HepG2 (cell line): Measurements from ENCODE around the gene USP32. TPM values are rescaled to one million over a fixed set of nuclear protein-coding genes. Genes with fewer than 3 reads are reported as not detected.

ENCODE experiments used
- ARID4A ChIP-seq: sonication (generic); formaldehyde crosslinking; IDR thresholded peaks from 2 replicates; pipeline ENCODE4 v1.5.0; 2020; ENCODE audit warnings: mild to moderate bottlenecking, missing genetic modification reagents, borderline replicate concordance
- E2F1 ChIP-seq: sonication (generic); formaldehyde crosslinking; IDR thresholded peaks from 2 replicates; pipeline ENCODE4 v1.5.0; 2020; ENCODE audit warnings: missing genetic modification reagents
- LCORL ChIP-seq, 2 experiments: fragments of 450-650 bp in 1 of 2; sonication (generic) in 1 of 2; formaldehyde crosslinking in 1 of 2; IDR thresholded peaks; 2 replicates each; pipeline versions ENCODE4 v1.5.0 to v1.6.1; 2017 to 2020; ENCODE audit warnings: antibody characterized with exemption in 1 of 2, missing genetic modification reagents in 1 of 2
- NFE2L2 ChIP-seq: fragments of 150-350 bp; IDR thresholded peaks from 2 replicates; pipeline ENCODE4 v1.6.1; 2014; ENCODE audit warnings: low read length
- SKIL ChIP-seq: sonication (generic); formaldehyde crosslinking; IDR thresholded peaks from 2 replicates; pipeline ENCODE4 v1.8.0; 2022; ENCODE audit warnings: missing genetic modification reagents, mild to moderate bottlenecking, moderate library complexity, borderline replicate concordance
- SNAPC2 ChIP-seq: sonication (generic); formaldehyde crosslinking; IDR thresholded peaks from 2 replicates; pipeline ENCODE4 v1.8.1; 2022; ENCODE audit warnings: mild to moderate bottlenecking, missing genetic modification reagents
- polyA plus RNA-seq, 8 experiments: library from polyadenylated mRNA; depleted of rRNA in 3 of 8; stranded (reverse) in 7 of 8; unstranded in 1 of 8; fragments of >200 nt; fragmentation: Illumina TruSeq in 4 of 8; extraction: Trizol in 4 of 8; gene quantifications; 2 replicates each; pipeline versions ENCODE4 v1.2.1 to v1.2.3, GENCODE V29; 2011 to 2016; ENCODE audit warnings: low read depth in 4 of 8, missing spikeins in 1 of 8, mixed read lengths in 1 of 8; ENCODE audit not compliant: insufficient read depth in 1 of 8
- total RNA-seq, 5 experiments: library from RNA; depleted of rRNA; stranded (reverse); fragments of >200 nt; fragmentation: Illumina TruSeq; extraction: Trizol; gene quantifications; 2 replicates each; pipeline ENCODE4 v1.2.3, GENCODE V29; 2016; ENCODE audit warnings: low read depth in 1 of 5

Gene USP32
- total and polyA plus RNA-seq, 2 of the 13 experiments (the other 11 are each of a cell fraction or from before 2014, with no cell fraction given) = 24.9 to 39.9 TPM

GRCh38 chr17:60392042-60392844 is at the start of gene USP32 (continued):
- TF ChIP-seq E2F1 (CRISPR knock-in tag) (peak; percentile 93), SNAPC2 (peak; percentile 86; the same call in 1 of the 2 replicates), ARID4A (CRISPR knock-in tag) (peak; percentile 94), LCORL (IDR thresholded peaks at IDR 0.05) (no peak; the same call in 1 of the 2 replicates), LCORL (CRISPR knock-in tag; IDR thresholded peaks at IDR 0.05) (peak; percentile 75; the same call in 1 of the 2 replicates), NFE2L2 (no peak), SKIL (CRISPR knock-in tag) (peak; percentile 94)
